Activated T-cell treated with anti-CD3 and anti-CD28 coated beads for 4 hours (primary cell): ENCODE data around the gene LRRC8D.

Experiments
- DNase-seq: peaks from one replicate; pipeline ENCODE4 v3.0.0-alpha.2; 2020

The LRRC8D gene

GRCh38 chr1:89872567-89872966 lies 51.7 kb downstream of the LRRC8D start:
- no peak for DNase-seq

GRCh38 chr1:89873288-89873687 lies 52.5 kb downstream of the LRRC8D start:
- no peak for DNase-seq

- DNase-seq = no peak
Observed at GRCh38 chr1:89873770-89874169, 52.9 kb downstream of the LRRC8D start.

GRCh38 chr1:89876463-89876862 lies 55.6 kb downstream of the LRRC8D start:
- DNase-seq = no peak

GRCh38 chr1:89877756-89878155 lies 56.9 kb downstream of the LRRC8D start:
- no peak for DNase-seq

GRCh38 chr1:89878256-89878655 lies 57.4 kb downstream of the LRRC8D start:
- no peak for DNase-seq

- DNase-seq = no peak
Observed at GRCh38 chr1:89880679-89881078, 59.8 kb downstream of the LRRC8D start.

GRCh38 chr1:89881415-89882058 lies 60.7 kb downstream of the LRRC8D start:
- no peak for DNase-seq

GRCh38 chr1:89882348-89883029 lies 61.7 kb downstream of the LRRC8D start:
- no peak for DNase-seq

- no peak for DNase-seq
Observed at GRCh38 chr1:89883030-89883379, 62.2 kb downstream of the LRRC8D start.

GRCh38 chr1:89884718-89885596 lies 64.1 kb downstream of the LRRC8D start:
- no peak for DNase-seq

- no peak for DNase-seq
Observed at GRCh38 chr1:89887270-89887669, 66.4 kb downstream of the LRRC8D start.

GRCh38 chr1:89887713-89888112 lies 66.9 kb downstream of the LRRC8D start:
- DNase-seq = no peak

GRCh38 chr1:89888480-89889322 lies 67.9 kb downstream of the LRRC8D start:
- no peak for DNase-seq

GRCh38 chr1:89889323-89889615 lies 68.4 kb downstream of the LRRC8D start:
- no peak for DNase-seq

- DNase-seq = no peak
Observed at GRCh38 chr1:89890085-89890752, 69.4 kb downstream of the LRRC8D start.

GRCh38 chr1:89892816-89893215 lies 72.0 kb downstream of the LRRC8D start:
- no peak for DNase-seq

- no peak for DNase-seq
Observed at GRCh38 chr1:89894210-89895201, 73.7 kb downstream of the LRRC8D start.

- DNase-seq = no peak
Observed at GRCh38 chr1:89896105-89896942, 75.5 kb downstream of the LRRC8D start.
